GM21390 (cell line): Measurements from ENCODE around the gene MYLK4.

Experiments
- ATAC-seq: cut with Tn5 transposase; IDR thresholded peaks from one replicate; pipeline ENCODE4 v1.9.1; 2021; ENCODE audit not compliant: unreplicated experiment

The MYLK4 gene

GRCh38 chr6:2734488-2735166 lies 16.1 kb downstream of the MYLK4 start:
- ATAC-seq, result no peak

- peak; percentile 13 for ATAC-seq
Measured at GRCh38 chr6:2733736-2734480, 16.8 kb downstream of the MYLK4 start.

GRCh38 chr6:2733324-2733723 lies 17.4 kb downstream of the MYLK4 start:
- ATAC-seq, result peak; percentile 95

GRCh38 chr6:2732503-2733089 lies 18.1 kb downstream of the MYLK4 start:
- no peak for ATAC-seq

GRCh38 chr6:2731281-2731909 lies 19.3 kb downstream of the MYLK4 start:
- ATAC-seq, result no peak

- ATAC-seq, result no peak
Measured at GRCh38 chr6:2730353-2731107, 20.2 kb downstream of the MYLK4 start.

GRCh38 chr6:2729921-2730320 lies 20.8 kb downstream of the MYLK4 start:
- no peak for ATAC-seq

GRCh38 chr6:2725999-2726567 lies 24.6 kb downstream of the MYLK4 start:
- ATAC-seq, result peak; percentile 91

- ATAC-seq, result no peak
Measured at GRCh38 chr6:2725364-2725988, 25.2 kb downstream of the MYLK4 start.

- no peak for ATAC-seq
Measured at GRCh38 chr6:2721219-2721618, 29.5 kb downstream of the MYLK4 start.

- ATAC-seq, result no peak
Measured at GRCh38 chr6:2719093-2719455, 31.6 kb downstream of the MYLK4 start.

GRCh38 chr6:2718334-2719092 lies 32.2 kb downstream of the MYLK4 start:
- ATAC-seq, result no peak

- no peak for ATAC-seq
Measured at GRCh38 chr6:2716936-2717700, 33.6 kb downstream of the MYLK4 start.

- ATAC-seq, result no peak
Measured at GRCh38 chr6:2715737-2716136, 35.0 kb downstream of the MYLK4 start.

- no peak for ATAC-seq
Measured at GRCh38 chr6:2714111-2714895, 36.4 kb downstream of the MYLK4 start.

GRCh38 chr6:2713473-2714110 lies 37.1 kb downstream of the MYLK4 start:
- no peak for ATAC-seq

GRCh38 chr6:2712102-2712501 lies 38.6 kb downstream of the MYLK4 start:
- ATAC-seq, result no peak

- no peak for ATAC-seq
Measured at GRCh38 chr6:2710412-2710811, 40.3 kb downstream of the MYLK4 start.
